ENCODE measurements around the gene CNTNAP2. TPM values are rescaled to one million over a fixed set of nuclear protein-coding genes. Genes with fewer than 3 reads are reported as not detected.

The CNTNAP2 gene
- total and polyA plus RNA-seq, 2 of the 8 experiments (the other 6 are each of a cell fraction or from before 2014, with no cell fraction given) = 27.9 to 71.0 TPM

DNA sequence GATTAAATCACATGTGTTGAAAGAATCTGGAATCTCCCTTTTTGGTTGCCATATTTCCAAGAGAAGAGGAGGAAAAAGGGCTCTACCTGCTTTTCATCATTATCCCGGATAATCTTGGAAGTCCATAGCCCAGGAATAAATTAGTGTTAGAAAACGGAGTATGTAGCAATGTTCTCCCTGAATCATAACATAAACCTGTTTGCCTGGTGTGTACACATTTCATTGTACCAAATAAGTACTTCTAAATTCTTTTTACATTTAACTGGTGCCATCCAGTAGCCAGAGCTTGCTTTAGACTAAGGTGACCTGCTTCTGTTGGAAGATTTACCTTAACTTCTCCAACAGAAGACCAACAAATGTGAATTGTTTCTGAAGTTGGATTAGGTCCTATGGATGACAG is 2291.7 kb downstream of the CNTNAP2 start (continued):
- TF ChIP-seq, protein P1, sequence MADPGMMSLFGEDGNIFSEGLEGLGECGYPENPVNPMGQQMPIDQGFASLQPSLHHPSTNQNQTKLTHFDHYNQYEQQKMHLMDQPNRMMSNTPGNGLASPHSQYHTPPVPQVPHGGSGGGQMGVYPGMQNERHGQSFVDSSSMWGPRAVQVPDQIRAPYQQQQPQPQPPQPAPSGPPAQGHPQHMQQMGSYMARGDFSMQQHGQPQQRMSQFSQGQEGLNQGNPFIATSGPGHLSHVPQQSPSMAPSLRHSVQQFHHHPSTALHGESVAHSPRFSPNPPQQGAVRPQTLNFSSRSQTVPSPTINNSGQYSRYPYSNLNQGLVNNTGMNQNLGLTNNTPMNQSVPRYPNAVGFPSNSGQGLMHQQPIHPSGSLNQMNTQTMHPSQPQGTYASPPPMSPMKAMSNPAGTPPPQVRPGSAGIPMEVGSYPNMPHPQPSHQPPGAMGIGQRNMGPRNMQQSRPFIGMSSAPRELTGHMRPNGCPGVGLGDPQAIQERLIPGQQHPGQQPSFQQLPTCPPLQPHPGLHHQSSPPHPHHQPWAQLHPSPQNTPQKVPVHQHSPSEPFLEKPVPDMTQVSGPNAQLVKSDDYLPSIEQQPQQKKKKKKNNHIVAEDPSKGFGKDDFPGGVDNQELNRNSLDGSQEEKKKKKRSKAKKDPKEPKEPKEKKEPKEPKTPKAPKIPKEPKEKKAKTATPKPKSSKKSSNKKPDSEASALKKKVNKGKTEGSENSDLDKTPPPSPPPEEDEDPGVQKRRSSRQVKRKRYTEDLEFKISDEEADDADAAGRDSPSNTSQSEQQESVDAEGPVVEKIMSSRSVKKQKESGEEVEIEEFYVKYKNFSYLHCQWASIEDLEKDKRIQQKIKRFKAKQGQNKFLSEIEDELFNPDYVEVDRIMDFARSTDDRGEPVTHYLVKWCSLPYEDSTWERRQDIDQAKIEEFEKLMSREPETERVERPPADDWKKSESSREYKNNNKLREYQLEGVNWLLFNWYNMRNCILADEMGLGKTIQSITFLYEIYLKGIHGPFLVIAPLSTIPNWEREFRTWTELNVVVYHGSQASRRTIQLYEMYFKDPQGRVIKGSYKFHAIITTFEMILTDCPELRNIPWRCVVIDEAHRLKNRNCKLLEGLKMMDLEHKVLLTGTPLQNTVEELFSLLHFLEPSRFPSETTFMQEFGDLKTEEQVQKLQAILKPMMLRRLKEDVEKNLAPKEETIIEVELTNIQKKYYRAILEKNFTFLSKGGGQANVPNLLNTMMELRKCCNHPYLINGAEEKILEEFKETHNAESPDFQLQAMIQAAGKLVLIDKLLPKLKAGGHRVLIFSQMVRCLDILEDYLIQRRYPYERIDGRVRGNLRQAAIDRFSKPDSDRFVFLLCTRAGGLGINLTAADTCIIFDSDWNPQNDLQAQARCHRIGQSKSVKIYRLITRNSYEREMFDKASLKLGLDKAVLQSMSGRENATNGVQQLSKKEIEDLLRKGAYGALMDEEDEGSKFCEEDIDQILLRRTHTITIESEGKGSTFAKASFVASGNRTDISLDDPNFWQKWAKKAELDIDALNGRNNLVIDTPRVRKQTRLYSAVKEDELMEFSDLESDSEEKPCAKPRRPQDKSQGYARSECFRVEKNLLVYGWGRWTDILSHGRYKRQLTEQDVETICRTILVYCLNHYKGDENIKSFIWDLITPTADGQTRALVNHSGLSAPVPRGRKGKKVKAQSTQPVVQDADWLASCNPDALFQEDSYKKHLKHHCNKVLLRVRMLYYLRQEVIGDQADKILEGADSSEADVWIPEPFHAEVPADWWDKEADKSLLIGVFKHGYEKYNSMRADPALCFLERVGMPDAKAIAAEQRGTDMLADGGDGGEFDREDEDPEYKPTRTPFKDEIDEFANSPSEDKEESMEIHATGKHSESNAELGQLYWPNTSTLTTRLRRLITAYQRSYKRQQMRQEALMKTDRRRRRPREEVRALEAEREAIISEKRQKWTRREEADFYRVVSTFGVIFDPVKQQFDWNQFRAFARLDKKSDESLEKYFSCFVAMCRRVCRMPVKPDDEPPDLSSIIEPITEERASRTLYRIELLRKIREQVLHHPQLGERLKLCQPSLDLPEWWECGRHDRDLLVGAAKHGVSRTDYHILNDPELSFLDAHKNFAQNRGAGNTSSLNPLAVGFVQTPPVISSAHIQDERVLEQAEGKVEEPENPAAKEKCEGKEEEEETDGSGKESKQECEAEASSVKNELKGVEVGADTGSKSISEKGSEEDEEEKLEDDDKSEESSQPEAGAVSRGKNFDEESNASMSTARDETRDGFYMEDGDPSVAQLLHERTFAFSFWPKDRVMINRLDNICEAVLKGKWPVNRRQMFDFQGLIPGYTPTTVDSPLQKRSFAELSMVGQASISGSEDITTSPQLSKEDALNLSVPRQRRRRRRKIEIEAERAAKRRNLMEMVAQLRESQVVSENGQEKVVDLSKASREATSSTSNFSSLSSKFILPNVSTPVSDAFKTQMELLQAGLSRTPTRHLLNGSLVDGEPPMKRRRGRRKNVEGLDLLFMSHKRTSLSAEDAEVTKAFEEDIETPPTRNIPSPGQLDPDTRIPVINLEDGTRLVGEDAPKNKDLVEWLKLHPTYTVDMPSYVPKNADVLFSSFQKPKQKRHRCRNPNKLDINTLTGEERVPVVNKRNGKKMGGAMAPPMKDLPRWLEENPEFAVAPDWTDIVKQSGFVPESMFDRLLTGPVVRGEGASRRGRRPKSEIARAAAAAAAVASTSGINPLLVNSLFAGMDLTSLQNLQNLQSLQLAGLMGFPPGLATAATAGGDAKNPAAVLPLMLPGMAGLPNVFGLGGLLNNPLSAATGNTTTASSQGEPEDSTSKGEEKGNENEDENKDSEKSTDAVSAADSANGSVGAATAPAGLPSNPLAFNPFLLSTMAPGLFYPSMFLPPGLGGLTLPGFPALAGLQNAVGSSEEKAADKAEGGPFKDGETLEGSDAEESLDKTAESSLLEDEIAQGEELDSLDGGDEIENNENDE (IDR thresholded peaks at IDR 0.05; ENCODE audit: insufficient replicate concordance, low read length) = no peak
- TF ChIP-seq, protein P2, sequence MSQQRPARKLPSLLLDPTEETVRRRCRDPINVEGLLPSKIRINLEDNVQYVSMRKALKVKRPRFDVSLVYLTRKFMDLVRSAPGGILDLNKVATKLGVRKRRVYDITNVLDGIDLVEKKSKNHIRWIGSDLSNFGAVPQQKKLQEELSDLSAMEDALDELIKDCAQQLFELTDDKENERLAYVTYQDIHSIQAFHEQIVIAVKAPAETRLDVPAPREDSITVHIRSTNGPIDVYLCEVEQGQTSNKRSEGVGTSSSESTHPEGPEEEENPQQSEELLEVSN (IDR thresholded peaks at IDR 0.05) = no peak
- TF ChIP-seq SUZ12 (IDR thresholded peaks at IDR 0.05; ENCODE audit: low read length) = no peak
- TF ChIP-seq BCL11A (IDR thresholded peaks at IDR 0.05; ENCODE audit: low read depth in 2 of 2, low read length in 2 of 2) = no peak
- TF ChIP-seq TCF12 (IDR thresholded peaks at IDR 0.05; ENCODE audit: low read depth, low read length) = no peak
- TF ChIP-seq CHD2 (IDR thresholded peaks at IDR 0.05; ENCODE audit: low read length) = no peak
- no peak for TF ChIP-seq RAD21 (IDR thresholded peaks at IDR 0.05 in 1 of 2, conservative IDR thresholded peaks at IDR 0.05 in 1 of 2; ENCODE audit: low read depth in 2 of 2, low read length in 2 of 2)
